ENCODE results near the gene IL22.

GRCh38 chr12:68291396-68292036 is 38.1 kb upstream of the IL22 start:
- no peak for TF ChIP-seq EP300 (IDR thresholded peaks at IDR 0.05)
- TF ChIP-seq CTCF (IDR thresholded peaks at IDR 0.05) = no peak

Measured in suprapubic skin (tissue), 3 donors.